ENCODE measurements around the gene STAMBP.

The STAMBP gene

GRCh38 chr2:73894475-73894850, 65.7 kb downstream of the STAMBP start:
- peak overlapping the region; percentile 60 for H3K4me3 ChIP-seq
- H3K27ac ChIP-seq = peak overlapping the region; percentile 86 to 88
- DNase-seq (ENCODE audit: low spot score) = no peak
- TF ChIP-seq CTCF (IDR thresholded peaks at IDR 0.05) = no peak

DNA sequence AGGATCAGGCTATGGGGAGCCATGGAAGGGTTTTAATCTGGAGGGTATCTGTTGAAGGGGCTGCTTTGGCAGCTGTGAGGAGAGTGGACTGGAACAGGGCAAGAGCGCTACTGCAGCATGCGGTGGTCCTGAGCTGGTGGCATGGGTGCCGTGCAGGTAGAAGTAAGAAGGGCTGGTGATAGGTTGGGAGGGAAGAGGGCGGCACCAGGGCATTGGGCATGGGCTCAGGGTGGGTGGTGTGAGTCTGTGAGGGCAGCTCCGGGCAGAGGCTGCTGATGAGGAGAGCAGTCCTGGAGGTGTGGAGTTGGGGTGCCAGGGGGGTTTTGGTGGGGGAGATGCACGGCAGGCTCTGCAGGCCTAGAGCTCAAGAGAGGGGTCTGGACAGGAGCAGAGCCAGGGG, 66.1 kb downstream of the STAMBP start:
- peak overlapping the region; percentile 60 for H3K4me3 ChIP-seq
- no peak for TF ChIP-seq CTCF (IDR thresholded peaks at IDR 0.05)
- peak overlapping the region; percentile 86 to 88 for H3K27ac ChIP-seq
- no peak for DNase-seq (ENCODE audit: low spot score)

GRCh38 chr2:73895473-73895872, 66.7 kb downstream of the STAMBP start:
- no peak for TF ChIP-seq CTCF (IDR thresholded peaks at IDR 0.05)
- peak overlapping the region; percentile 86 to 88 for H3K27ac ChIP-seq
- peak overlapping the region; percentile 60 for H3K4me3 ChIP-seq
- no peak for DNase-seq (ENCODE audit: low spot score)

- DNase-seq (ENCODE audit: low spot score) = no peak
- H3K4me3 ChIP-seq = peak overlapping the region; percentile 60
These were observed 67.8 kb downstream of the STAMBP start for GRCh38 chr2:73896362-73897239.

GRCh38 chr2:73897240-73897583, 68.5 kb downstream of the STAMBP start:
- no peak for TF ChIP-seq CTCF (IDR thresholded peaks at IDR 0.05)
- peak overlapping the region; percentile 86 to 88 for H3K27ac ChIP-seq
- H3K4me3 ChIP-seq = peak overlapping the region; percentile 60
- no peak for DNase-seq (ENCODE audit: low spot score)

More at GRCh38 chr2:73896362-73897239, 67.8 kb downstream of the STAMBP start:
- H3K27ac ChIP-seq = peak overlapping the region; percentile 86 to 88
- TF ChIP-seq CTCF (IDR thresholded peaks at IDR 0.05) = no peak

GRCh38 chr2:73897934-73898333, 69.2 kb downstream of the STAMBP start:
- no peak for DNase-seq (ENCODE audit: low spot score)
- peak overlapping the region in 1 of 2 donors; percentile 88 for H3K27ac ChIP-seq

More at GRCh38 chr2:73897934-73898333, 69.2 kb downstream of the STAMBP start:
- H3K4me3 ChIP-seq = peak overlapping the region; percentile 60
- no peak for TF ChIP-seq CTCF (IDR thresholded peaks at IDR 0.05)
